ENCODE measurements around the gene TMEM31. TPM values are rescaled to one million over a fixed set of nuclear protein-coding genes. Genes with fewer than 3 reads are reported as not detected.

The TMEM31 gene
- total and polyA plus RNA-seq, 2 of the 8 experiments (the other 6 are each of a cell fraction or from before 2014, with no cell fraction given), result 0.65 TPM; not detected in 1

GRCh38 chrX:103716962-103717361 lies 6.3 kb downstream of the TMEM31 start (continued):
- TF ChIP-seq HDAC6 (IDR thresholded peaks at IDR 0.05; ENCODE audit: low read depth, low read length) (no peak), KDM4A (IDR thresholded peaks at IDR 0.05; ENCODE audit: low read depth, low read length, severe bottlenecking) (no peak), POLR2A (IDR thresholded peaks at IDR 0.05; ENCODE audit: control extremely low read depth in 1 of 2, low read depth in 2 of 2, low read length in 2 of 2) (no peak), SIN3A (conservative IDR thresholded peaks at IDR 0.05 in 1 of 2, IDR thresholded peaks at IDR 0.05 in 1 of 2; ENCODE audit: low read depth in 1 of 2, low read length in 2 of 2) (no peak)
